ENCODE data around the gene LRIG1.
A peak's percentile ranks its signal among the peaks of the same experiment; 100 is the strongest.

LRIG1 gene

GRCh38 chr3:66404197-66404596 lies 96.6 kb downstream of the LRIG1 start:
- no peak overlapping the region for H3K4me3 Mint-ChIP-seq
- no peak for DNase-seq
- no peaks in the 10 kb centered on the region for H3K9me3 Mint-ChIP-seq
- no peaks in the 10 kb centered on the region for H3K27me3 Mint-ChIP-seq
- H3K27ac Mint-ChIP-seq = no peak overlapping the region
- ATAC-seq = no peak
- no peaks in the 10 kb centered on the region for H3K4me1 Mint-ChIP-seq

- no peak for DNase-seq
- ATAC-seq = no peak
- Mint-ChIP-seq H3K4me3 (no peak overlapping the region), H3K27me3 (no peaks in the 10 kb centered on the region), H3K9me3 (peaks cover 0 to 2% of the 10 kb centered on the region in 2 donors), H3K4me1 (no peaks in the 10 kb centered on the region), H3K27ac (no peak overlapping the region)
Observed at GRCh38 chr3:66403323-66403990, 97.4 kb downstream of the LRIG1 start.

- no peaks in the 10 kb centered on the region for H3K27me3 Mint-ChIP-seq
- H3K4me1 Mint-ChIP-seq = no peaks in the 10 kb centered on the region
- no peak for ATAC-seq
- H3K27ac Mint-ChIP-seq = peak overlapping the region in 1 of 2 donors; percentile 21
- H3K9me3 Mint-ChIP-seq = peaks cover 0 to 6% of the 10 kb centered on the region in 2 donors
- H3K4me3 Mint-ChIP-seq = no peak overlapping the region
- DNase-seq = no peak
Observed at GRCh38 chr3:66402596-66403290, 98.1 kb downstream of the LRIG1 start.

- Mint-ChIP-seq H3K4me3 (no peak overlapping the region), H3K27me3 (no peaks in the 10 kb centered on the region), H3K9me3 (peaks cover 0 to 6% of the 10 kb centered on the region in 2 donors), H3K27ac (peak overlapping the region; percentile 54), H3K4me1 (no peaks in the 10 kb centered on the region)
- no peak for DNase-seq
- ATAC-seq = no peak
Observed at GRCh38 chr3:66401675-66402491, 98.9 kb downstream of the LRIG1 start.

- Mint-ChIP-seq H3K27me3 (no peaks in the 10 kb centered on the region), H3K4me3 (no peak overlapping the region), H3K27ac (peak overlapping the region in 1 of 2 donors; percentile 7), H3K9me3 (peaks cover 0 to 6% of the 10 kb centered on the region in 2 donors), H3K4me1 (no peaks in the 10 kb centered on the region)
- DNase-seq (no peak), ATAC-seq (no peak)
Observed at GRCh38 chr3:66401157-66401550, 99.7 kb downstream of the LRIG1 start.

- DNase-seq (no peak), ATAC-seq (no peak)
- Mint-ChIP-seq H3K27me3 (no peaks in the 10 kb centered on the region), H3K9me3 (peaks cover 0 to 6% of the 10 kb centered on the region in 2 donors), H3K4me1 (no peaks in the 10 kb centered on the region), H3K27ac (peak overlapping the region in 1 of 2 donors; percentile 48), H3K4me3 (no peak overlapping the region)
Observed at GRCh38 chr3:66400411-66401156, 100.2 kb downstream of the LRIG1 start.

GRCh38 chr3:66399529-66400232 lies 101.1 kb downstream of the LRIG1 start:
- H3K27ac Mint-ChIP-seq = no peak overlapping the region
- ATAC-seq (no peak), DNase-seq (no peak)
- no peak overlapping the region for H3K4me3 Mint-ChIP-seq
- H3K27me3 Mint-ChIP-seq = no peaks in the 10 kb centered on the region
- peaks cover 0 to 6% of the 10 kb centered on the region in 2 donors for H3K9me3 Mint-ChIP-seq
- H3K4me1 Mint-ChIP-seq = peaks cover under 1% of the 10 kb centered on the region

- Mint-ChIP-seq H3K27ac (peak overlapping the region; percentile 67 to 78), H3K4me1 (peaks cover 13% of the 10 kb centered on the region), H3K27me3 (no peaks in the 10 kb centered on the region), H3K9me3 (peaks cover 0 to 6% of the 10 kb centered on the region in 2 donors), H3K4me3 (no peak overlapping the region)
- no peak for DNase-seq
- ATAC-seq = no peak
Observed at GRCh38 chr3:66398228-66399025, 102.4 kb downstream of the LRIG1 start.

- no peak for DNase-seq
- H3K4me1 Mint-ChIP-seq = peaks cover 20% of the 10 kb centered on the region
- H3K27me3 Mint-ChIP-seq = no peaks in the 10 kb centered on the region
- H3K9me3 Mint-ChIP-seq = peaks cover 0 to 6% of the 10 kb centered on the region in 2 donors
- H3K27ac Mint-ChIP-seq = peak overlapping the region in 1 of 2 donors; percentile 67
- no peak overlapping the region for H3K4me3 Mint-ChIP-seq
- ATAC-seq = no peak
Observed at GRCh38 chr3:66397745-66398144, 103.1 kb downstream of the LRIG1 start.

GRCh38 chr3:66396888-66397287 lies 103.9 kb downstream of the LRIG1 start:
- H3K9me3 Mint-ChIP-seq = peaks cover 0 to 6% of the 10 kb centered on the region in 2 donors

GRCh38 chr3:66396161-66396760 lies 104.6 kb downstream of the LRIG1 start:
- DNase-seq = no peak
- Mint-ChIP-seq H3K4me1 (peaks cover 27% of the 10 kb centered on the region), H3K27ac (no peak overlapping the region), H3K4me3 (no peak overlapping the region), H3K9me3 (peaks cover 0 to 6% of the 10 kb centered on the region in 2 donors), H3K27me3 (no peaks in the 10 kb centered on the region)
- ATAC-seq = no peak

More at GRCh38 chr3:66396888-66397287, 103.9 kb downstream of the LRIG1 start:
- Mint-ChIP-seq H3K4me3 (no peak overlapping the region), H3K4me1 (peaks cover 27% of the 10 kb centered on the region), H3K27me3 (no peaks in the 10 kb centered on the region), H3K27ac (peak overlapping the region in 1 of 2 donors; percentile 56)
- no peak for ATAC-seq
- no peak for DNase-seq

GRCh38 chr3:66395635-66396034 lies 105.2 kb downstream of the LRIG1 start:
- Mint-ChIP-seq H3K4me1 (peaks cover 27% of the 10 kb centered on the region), H3K4me3 (no peak overlapping the region), H3K9me3 (peaks cover 0 to 6% of the 10 kb centered on the region in 2 donors), H3K27ac (no peak overlapping the region), H3K27me3 (no peaks in the 10 kb centered on the region)
- ATAC-seq (no peak), DNase-seq (no peak)

- H3K27me3 Mint-ChIP-seq = no peaks in the 10 kb centered on the region
Observed at GRCh38 chr3:66394753-66395249, 106.0 kb downstream of the LRIG1 start.

More at GRCh38 chr3:66394753-66395249, 106.0 kb downstream of the LRIG1 start:
- H3K4me1 Mint-ChIP-seq = peaks cover 27% of the 10 kb centered on the region
- peaks cover 0 to 6% of the 10 kb centered on the region in 2 donors for H3K9me3 Mint-ChIP-seq
- no peak for ATAC-seq
- no peak overlapping the region for H3K4me3 Mint-ChIP-seq
- DNase-seq = no peak
- no peak overlapping the region for H3K27ac Mint-ChIP-seq

Measured in stimulated activated naive CD8-positive, alpha-beta T cell treated with anti-CD3 and anti-CD28 coated beads, Interleukin-15, amount 100 ng/mL, for 72 hours (primary cell).